ENCODE measurements around the gene OSBPL8.

The OSBPL8 gene

GRCh38 chr12:76532520-76532919 is 27.1 kb downstream of the OSBPL8 start:
- H3K4me3 ChIP-seq (ENCODE audit: low read depth, low read length) = no peak overlapping the region
- DNase-seq (ENCODE audit: low read depth) = no peak
- TF ChIP-seq CTCF (IDR thresholded peaks at IDR 0.05; ENCODE audit: insufficient read depth, low read depth, low read length, missing control alignments) = no peak

GRCh38 chr12:76531056-76531455 is 28.5 kb downstream of the OSBPL8 start:
- no peak for TF ChIP-seq CTCF (IDR thresholded peaks at IDR 0.05; ENCODE audit: insufficient read depth, low read depth, low read length, missing control alignments)
- no peak overlapping the region for H3K4me3 ChIP-seq (ENCODE audit: low read depth, low read length)
- DNase-seq (ENCODE audit: low read depth) = no peak

- TF ChIP-seq CTCF (IDR thresholded peaks at IDR 0.05; ENCODE audit: insufficient read depth, low read depth, low read length, missing control alignments) = no peak
- no peak for DNase-seq (ENCODE audit: low read depth)
- H3K4me3 ChIP-seq (ENCODE audit: low read depth, low read length) = no peak overlapping the region
Observed at GRCh38 chr12:76530516-76530915, 29.1 kb downstream of the OSBPL8 start.

GRCh38 chr12:76529226-76529918 is 30.2 kb downstream of the OSBPL8 start:
- H3K4me3 ChIP-seq (ENCODE audit: low read depth, low read length) = no peak overlapping the region
- no peak for DNase-seq (ENCODE audit: low read depth)
- TF ChIP-seq CTCF (IDR thresholded peaks at IDR 0.05; ENCODE audit: insufficient read depth, low read depth, low read length, missing control alignments) = no peak

- no peak for DNase-seq (ENCODE audit: low read depth)
- no peak overlapping the region for H3K4me3 ChIP-seq (ENCODE audit: low read depth, low read length)
- no peak for TF ChIP-seq CTCF (IDR thresholded peaks at IDR 0.05; ENCODE audit: insufficient read depth, low read depth, low read length, missing control alignments)
Observed at GRCh38 chr12:76523408-76523807, 36.2 kb downstream of the OSBPL8 start.

- no peak overlapping the region for H3K4me3 ChIP-seq (ENCODE audit: low read depth, low read length)
- no peak for TF ChIP-seq CTCF (IDR thresholded peaks at IDR 0.05; ENCODE audit: insufficient read depth, low read depth, low read length, missing control alignments)
- no peak for DNase-seq (ENCODE audit: low read depth)
Observed at GRCh38 chr12:76520348-76520747, 39.2 kb downstream of the OSBPL8 start.

GRCh38 chr12:76519538-76519937 is 40.0 kb downstream of the OSBPL8 start:
- no peak for TF ChIP-seq CTCF (IDR thresholded peaks at IDR 0.05; ENCODE audit: insufficient read depth, low read depth, low read length, missing control alignments)

More at GRCh38 chr12:76519538-76519937, 40.0 kb downstream of the OSBPL8 start:
- H3K4me3 ChIP-seq (ENCODE audit: low read depth, low read length) = no peak overlapping the region
- peak; percentile 1 for DNase-seq (ENCODE audit: low read depth)

Measured in GM12865 (cell line).